ENCODE results near the gene STK32B.

DNA sequence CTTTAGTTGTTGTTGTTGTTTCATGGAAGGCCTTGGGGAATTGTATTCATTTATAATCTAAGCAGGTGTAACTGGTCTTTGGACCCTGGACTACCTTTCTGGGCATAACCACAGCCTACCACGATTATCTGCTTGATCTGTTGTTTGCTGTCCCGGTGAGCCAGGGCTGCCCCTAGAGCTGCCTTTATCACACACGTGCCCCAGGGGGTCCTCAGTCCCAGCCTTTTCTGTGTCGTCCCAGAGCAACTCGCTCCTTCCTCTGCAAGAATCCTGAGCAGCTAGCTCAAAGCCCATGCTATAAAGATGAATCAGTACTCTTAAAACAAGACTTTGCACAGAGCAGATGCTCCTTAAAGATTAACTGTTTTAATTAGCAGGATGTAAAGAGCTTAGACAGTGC is 383.9 kb downstream of the STK32B start:
- TF ChIP-seq, protein P1, sequence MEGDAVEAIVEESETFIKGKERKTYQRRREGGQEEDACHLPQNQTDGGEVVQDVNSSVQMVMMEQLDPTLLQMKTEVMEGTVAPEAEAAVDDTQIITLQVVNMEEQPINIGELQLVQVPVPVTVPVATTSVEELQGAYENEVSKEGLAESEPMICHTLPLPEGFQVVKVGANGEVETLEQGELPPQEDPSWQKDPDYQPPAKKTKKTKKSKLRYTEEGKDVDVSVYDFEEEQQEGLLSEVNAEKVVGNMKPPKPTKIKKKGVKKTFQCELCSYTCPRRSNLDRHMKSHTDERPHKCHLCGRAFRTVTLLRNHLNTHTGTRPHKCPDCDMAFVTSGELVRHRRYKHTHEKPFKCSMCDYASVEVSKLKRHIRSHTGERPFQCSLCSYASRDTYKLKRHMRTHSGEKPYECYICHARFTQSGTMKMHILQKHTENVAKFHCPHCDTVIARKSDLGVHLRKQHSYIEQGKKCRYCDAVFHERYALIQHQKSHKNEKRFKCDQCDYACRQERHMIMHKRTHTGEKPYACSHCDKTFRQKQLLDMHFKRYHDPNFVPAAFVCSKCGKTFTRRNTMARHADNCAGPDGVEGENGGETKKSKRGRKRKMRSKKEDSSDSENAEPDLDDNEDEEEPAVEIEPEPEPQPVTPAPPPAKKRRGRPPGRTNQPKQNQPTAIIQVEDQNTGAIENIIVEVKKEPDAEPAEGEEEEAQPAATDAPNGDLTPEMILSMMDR (conservative IDR thresholded peaks at IDR 0.05): no peak
- TF ChIP-seq ZFX (IDR thresholded peaks at IDR 0.05): no peak

Measured in C4-2B (cell line).